BLaER1 (cell line): ENCODE results near the gene EIF4H.
"Not testable (repeated sequence)": the region's sequence is repeated elsewhere in the genome, so short reads cannot be mapped to it uniquely, and the experiment has no call there.

Experiments used
- H3K27ac ChIP-seq: shearing (Covaris generic); formaldehyde crosslinking; 2 replicates; pipeline ENCODE4 v1.8.1; 2022
- H3K27me3 ChIP-seq: shearing (Covaris generic); formaldehyde crosslinking; 2 replicates; pipeline ENCODE4 v1.8.1; 2022
- H3K36me3 ChIP-seq: shearing (Covaris generic); formaldehyde crosslinking; 2 replicates; pipeline ENCODE4 v1.8.1; 2022
- H3K4me1 ChIP-seq: shearing (Covaris generic); formaldehyde crosslinking; 2 replicates; pipeline ENCODE4 v1.8.1; 2022
- H3K4me2 ChIP-seq: shearing (Covaris generic); formaldehyde crosslinking; 2 replicates; pipeline ENCODE4 v1.8.1; 2022
- H3K4me3 ChIP-seq: shearing (Covaris generic); formaldehyde crosslinking; 2 replicates; pipeline ENCODE4 v1.8.1; 2022
- H3K9ac ChIP-seq: shearing (Covaris generic); formaldehyde crosslinking; 2 replicates; pipeline ENCODE4 v1.8.1; 2022
- H3K9me3 ChIP-seq: shearing (Covaris generic); formaldehyde crosslinking; 2 replicates; pipeline ENCODE4 v1.8.1; 2022
- H4K20me1 ChIP-seq: shearing (Covaris generic); formaldehyde crosslinking; 2 replicates; pipeline ENCODE4 v1.8.1; 2022
- Cebpa-rat ChIP-seq: shearing (Covaris generic); IDR thresholded peaks from 2 replicates; pipeline ENCODE4 v1.8.1; 2022

Gene EIF4H

DNA sequence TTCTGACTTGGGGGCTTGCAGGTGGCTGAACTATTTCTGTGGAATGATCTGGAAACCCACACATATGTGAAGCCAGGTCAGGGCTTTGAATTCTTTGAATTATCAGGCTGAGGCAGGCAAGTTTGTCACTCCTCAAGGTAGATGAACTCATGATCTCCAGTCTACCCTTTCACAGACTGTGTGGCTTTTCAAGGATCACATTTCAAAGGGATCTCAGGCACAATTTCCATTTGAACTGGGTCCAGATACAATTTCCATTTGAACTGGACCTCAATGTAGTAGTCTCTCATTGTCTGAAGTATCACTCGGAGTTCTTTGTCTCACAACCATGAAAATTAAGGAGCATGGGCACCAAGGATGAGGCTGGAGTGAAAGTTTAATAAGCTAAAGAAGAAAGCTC is 25.7 kb upstream of the EIF4H start:
- Histone ChIP-seq H3K9ac (no peak overlapping the region), H4K20me1 (no peaks in the 10 kb centered on the region), H3K36me3 (no peaks in the 10 kb centered on the region), H3K9me3 (peaks cover 41% of the 10 kb centered on the region), H3K4me3 (no peak overlapping the region), H3K27ac (no peak overlapping the region), H3K4me1 (peaks cover 37% of the 10 kb centered on the region), H3K27me3 (no peaks in the 10 kb centered on the region), H3K4me2 (no peak overlapping the region)
- no peak for TF ChIP-seq Cebpa-rat

DNA sequence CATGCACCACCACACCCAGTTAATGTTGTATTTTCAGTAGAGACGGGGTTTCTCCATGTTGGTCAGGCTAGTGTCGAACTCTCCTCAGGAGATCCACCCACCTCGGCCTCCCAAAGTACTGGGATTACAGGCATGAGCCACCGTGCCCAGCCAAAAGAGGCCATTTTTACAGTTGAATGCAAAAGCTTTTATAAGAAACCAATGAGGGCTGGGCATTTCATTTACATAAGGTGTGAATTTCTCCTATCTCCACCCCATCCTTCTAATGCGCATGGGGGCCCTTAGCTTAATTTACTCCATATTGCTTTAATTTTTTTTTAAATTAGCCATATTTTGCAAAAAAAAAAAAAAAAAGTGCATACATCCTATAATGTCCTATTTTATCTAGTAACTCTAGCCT is 25.1 kb upstream of the EIF4H start:
- H3K27ac ChIP-seq, result no peak overlapping the region
- peaks cover 37% of the 10 kb centered on the region for H3K9me3 ChIP-seq
- no peak overlapping the region for H3K4me3 ChIP-seq
- no peaks in the 10 kb centered on the region for H4K20me1 ChIP-seq
- no peaks in the 10 kb centered on the region for H3K36me3 ChIP-seq
- H3K9ac ChIP-seq, result no peak overlapping the region
- H3K27me3 ChIP-seq, result no peaks in the 10 kb centered on the region
- no peak overlapping the region for H3K4me2 ChIP-seq
- no peak for TF ChIP-seq Cebpa-rat
- peaks cover 33% of the 10 kb centered on the region for H3K4me1 ChIP-seq

DNA sequence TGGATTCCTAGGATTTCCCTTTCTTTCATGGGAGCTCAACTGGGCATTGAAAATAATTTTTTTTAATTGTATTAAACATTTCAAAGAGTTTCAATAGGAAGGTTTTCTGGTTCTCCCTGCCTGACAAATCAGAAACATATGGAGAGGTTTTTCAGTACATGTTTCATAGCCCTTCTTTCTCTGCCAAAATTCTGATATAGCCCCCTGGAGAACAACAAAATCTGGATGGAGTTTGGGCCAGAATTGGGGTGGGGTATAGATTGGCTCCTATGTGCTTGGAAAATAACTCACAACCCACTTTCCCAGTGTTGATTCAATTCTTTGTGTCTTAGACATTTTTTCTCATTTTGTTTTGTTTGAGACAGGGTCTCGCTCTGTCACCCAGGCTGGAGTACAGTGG is 24.6 kb upstream of the EIF4H start:
- Histone ChIP-seq H3K9me3 (peaks cover 31% of the 10 kb centered on the region), H3K27ac (no peak overlapping the region)

DNA sequence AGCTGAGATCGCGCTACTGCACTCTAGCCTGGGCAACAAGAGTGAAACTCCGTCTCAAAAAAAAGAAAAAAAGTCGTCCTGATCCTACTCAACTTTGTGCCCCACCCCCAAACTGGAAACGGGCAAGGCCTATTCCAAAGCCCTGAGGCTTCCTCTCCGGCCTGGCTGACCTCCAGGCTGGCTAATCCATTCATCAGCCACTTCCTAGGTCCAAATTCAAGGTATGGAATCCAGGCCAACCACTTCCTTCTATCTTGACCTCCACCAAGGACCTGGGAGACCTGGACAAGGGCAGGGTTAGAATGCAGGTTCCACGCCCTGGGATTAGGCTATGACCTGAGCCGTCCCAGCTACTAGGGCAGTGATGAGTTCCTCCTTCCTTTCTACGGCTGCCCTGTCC is 20.4 kb upstream of the EIF4H start:
- no peak for TF ChIP-seq Cebpa-rat
- no peak overlapping the region for H3K4me2 ChIP-seq

More for the DNA sequence above, 24.6 kb upstream of the EIF4H start:
- Histone ChIP-seq H3K27me3 (no peaks in the 10 kb centered on the region), H3K36me3 (no peaks in the 10 kb centered on the region), H4K20me1 (no peaks in the 10 kb centered on the region), H3K4me2 (no peak overlapping the region), H3K9ac (no peak overlapping the region), H3K4me1 (peaks cover 33% of the 10 kb centered on the region), H3K4me3 (no peak overlapping the region)
- TF ChIP-seq Cebpa-rat, result no peak

DNA sequence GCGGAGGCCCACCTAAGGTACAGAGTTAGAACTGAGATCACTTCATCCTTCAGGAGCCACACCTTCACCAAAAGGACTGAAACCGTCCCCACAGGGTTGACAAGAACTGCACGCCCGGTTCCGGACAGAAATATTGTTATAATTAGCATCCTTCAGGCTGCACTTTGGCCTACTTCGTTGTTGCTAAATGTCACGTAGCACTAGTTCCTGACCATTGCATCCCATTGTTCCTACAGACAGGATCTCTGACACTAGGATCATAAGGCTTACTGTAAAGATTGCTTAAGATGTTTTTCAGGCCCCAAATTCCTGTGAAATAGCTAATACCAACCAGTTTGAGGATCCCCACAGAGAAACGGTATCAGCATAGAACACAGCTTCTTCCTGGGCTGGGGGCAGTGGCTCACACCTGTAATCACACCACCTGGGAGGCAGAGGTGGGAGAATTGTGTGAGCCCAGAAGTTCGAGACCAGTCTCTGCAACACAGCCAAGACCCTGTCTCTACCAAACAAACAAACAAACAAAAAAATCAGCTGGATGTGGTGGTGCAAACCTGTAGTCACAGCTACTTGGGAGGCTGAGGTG is 18.3 kb upstream of the EIF4H start:
- Histone ChIP-seq H3K9ac (no peak overlapping the region), H3K4me1 (peaks cover 32% of the 10 kb centered on the region), H3K4me2 (no peak overlapping the region), H3K27me3 (no peaks in the 10 kb centered on the region), H3K4me3 (no peak overlapping the region), H3K36me3 (no peaks in the 10 kb centered on the region), H3K27ac (no peak overlapping the region), H3K9me3 (no peaks in the 10 kb centered on the region), H4K20me1 (no peaks in the 10 kb centered on the region)
- no peak for TF ChIP-seq Cebpa-rat

More for the DNA sequence above, 20.4 kb upstream of the EIF4H start:
- peaks cover 33% of the 10 kb centered on the region for H3K4me1 ChIP-seq
- no peak overlapping the region for H3K9ac ChIP-seq
- H3K4me3 ChIP-seq, result no peak overlapping the region
- H3K9me3 ChIP-seq, result peaks cover 8% of the 10 kb centered on the region
- H3K27ac ChIP-seq, result no peak overlapping the region
- H3K36me3 ChIP-seq, result no peaks in the 10 kb centered on the region
- H4K20me1 ChIP-seq, result no peaks in the 10 kb centered on the region
- no peaks in the 10 kb centered on the region for H3K27me3 ChIP-seq

DNA sequence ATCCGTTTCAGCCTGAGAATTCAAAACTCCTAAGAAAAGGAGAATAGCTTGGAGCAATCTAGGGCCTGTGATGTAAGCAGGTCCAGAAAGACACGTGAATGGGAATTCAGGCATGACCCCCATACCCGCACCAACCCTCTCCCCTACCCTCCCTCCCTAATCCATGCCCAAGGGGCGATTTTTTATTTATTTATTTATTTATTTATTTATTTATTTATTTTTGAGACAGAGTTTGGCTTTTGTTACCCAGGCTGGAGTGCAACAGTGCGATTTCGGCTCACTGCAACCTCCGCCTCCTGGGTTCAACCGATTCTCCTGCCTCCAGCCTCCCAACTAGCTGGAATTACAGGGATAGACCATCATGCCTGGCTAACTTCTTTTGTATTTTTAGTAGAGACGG is 16.6 kb upstream of the EIF4H start:
- no peak overlapping the region for H3K27ac ChIP-seq
- H3K36me3 ChIP-seq, result no peaks in the 10 kb centered on the region
- no peak overlapping the region for H3K4me3 ChIP-seq
- TF ChIP-seq Cebpa-rat, result no peak
- no peak overlapping the region for H3K9ac ChIP-seq
- H3K9me3 ChIP-seq, result no peaks in the 10 kb centered on the region
- H3K4me2 ChIP-seq, result no peak overlapping the region
- H3K27me3 ChIP-seq, result no peaks in the 10 kb centered on the region
- H4K20me1 ChIP-seq, result no peaks in the 10 kb centered on the region
- H3K4me1 ChIP-seq, result peaks cover 27% of the 10 kb centered on the region

DNA sequence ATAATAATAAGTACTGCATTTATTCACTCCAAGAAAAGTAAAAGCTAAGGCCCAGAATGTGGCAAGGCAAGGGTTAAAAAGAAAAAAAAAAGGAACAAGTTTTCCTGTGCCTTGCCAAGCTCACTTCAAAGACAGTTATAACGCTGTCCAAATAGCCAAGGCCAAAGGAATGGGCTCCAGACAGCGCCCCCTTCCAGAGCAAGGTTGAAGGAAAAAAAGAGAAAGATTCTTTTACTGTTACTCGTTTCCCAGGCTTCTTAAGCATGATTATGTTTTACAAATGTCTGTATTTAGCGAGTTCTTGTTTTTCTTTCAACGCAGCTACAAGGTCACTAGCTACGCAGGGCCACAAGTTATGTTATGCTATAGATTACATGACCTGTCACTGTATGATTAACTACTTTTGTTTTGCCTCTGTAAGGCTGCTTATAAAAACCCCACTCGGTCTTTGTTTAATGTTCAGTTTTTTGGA is 9.1 kb upstream of the EIF4H start:
- Histone ChIP-seq H3K4me2 (no peak overlapping the region), H3K27ac (no peak overlapping the region), H3K4me3 (no peak overlapping the region), H3K9ac (no peak overlapping the region), H3K9me3 (no peaks in the 10 kb centered on the region), H4K20me1 (no peaks in the 10 kb centered on the region), H3K36me3 (no peaks in the 10 kb centered on the region), H3K4me1 (peaks cover 30% of the 10 kb centered on the region), H3K27me3 (no peaks in the 10 kb centered on the region)
- TF ChIP-seq Cebpa-rat, result no peak

DNA sequence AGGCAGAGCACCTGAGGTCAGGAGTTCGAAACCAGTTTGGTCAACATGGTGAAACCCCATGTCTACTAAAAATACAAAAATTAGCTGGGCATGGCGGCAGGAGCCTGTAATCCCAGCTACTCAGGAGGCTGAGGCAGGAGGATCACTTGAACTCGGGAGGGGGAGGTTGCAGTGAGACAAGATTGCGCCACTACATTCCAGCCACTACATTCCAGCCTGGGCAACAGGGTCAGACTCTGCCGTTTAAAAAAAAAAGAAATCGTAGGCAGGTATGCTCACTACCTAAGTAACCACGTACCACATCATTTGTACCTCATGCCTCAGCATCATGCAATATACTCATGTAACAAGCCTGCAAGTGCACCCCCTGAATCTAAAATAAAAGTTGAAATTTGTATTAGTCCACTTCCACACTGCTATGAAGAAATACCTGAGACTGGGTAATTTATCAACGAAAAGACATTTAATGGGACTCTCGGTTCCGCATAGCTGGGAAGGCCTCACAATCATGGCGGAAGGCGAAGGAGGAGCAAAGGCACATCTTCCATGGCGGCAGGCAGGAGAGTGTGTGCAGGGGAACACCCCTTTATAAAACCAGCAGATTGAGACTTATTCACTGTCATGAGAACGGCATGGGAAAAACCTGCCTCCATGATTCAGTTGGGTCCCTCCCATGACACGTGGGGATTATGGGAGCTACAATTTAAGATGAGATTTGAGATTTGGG is 8.1 kb upstream of the EIF4H start:
- Histone ChIP-seq H3K4me3 (no peak overlapping the region), H3K36me3 (no peaks in the 10 kb centered on the region)

DNA sequence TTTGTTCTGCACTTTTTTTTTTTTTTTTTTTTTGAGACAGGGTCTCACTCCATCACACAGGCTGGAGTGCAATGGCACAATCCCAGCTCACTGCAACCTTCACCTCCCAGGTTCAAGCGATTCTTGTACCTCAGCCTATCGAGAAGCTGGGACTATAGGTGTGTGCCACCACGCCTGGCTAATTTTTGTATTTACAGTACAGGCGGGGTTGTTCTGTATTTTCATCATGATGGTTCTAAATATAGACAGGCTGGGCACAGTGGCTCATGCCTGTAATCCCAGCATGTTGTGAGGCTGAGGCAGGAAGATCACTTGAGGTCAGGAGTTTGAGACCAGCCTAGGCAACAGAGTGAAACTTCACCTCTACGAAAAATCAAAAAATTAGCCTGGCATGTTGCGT is 6.8 kb upstream of the EIF4H start:
- not testable (repeated sequence) for H3K4me3 ChIP-seq, H3K36me3 ChIP-seq, H3K9ac ChIP-seq, H3K27me3 ChIP-seq, H3K9me3 ChIP-seq, H3K27ac ChIP-seq, H4K20me1 ChIP-seq
- Histone ChIP-seq H3K4me1 (peaks cover 10% of the 10 kb centered on the region), H3K4me2 (peak overlapping the region; percentile 35; the same call in 1 of the 2 replicates)

More for the DNA sequence above, 8.1 kb upstream of the EIF4H start:
- peaks cover 20% of the 10 kb centered on the region for H3K4me1 ChIP-seq
- no peaks in the 10 kb centered on the region for H3K9me3 ChIP-seq
- no peaks in the 10 kb centered on the region for H3K27me3 ChIP-seq
- H3K27ac ChIP-seq, result no peak overlapping the region
- no peaks in the 10 kb centered on the region for H4K20me1 ChIP-seq
- no peak for TF ChIP-seq Cebpa-rat
- no peak overlapping the region for H3K9ac ChIP-seq
- no peak overlapping the region for H3K4me2 ChIP-seq

DNA sequence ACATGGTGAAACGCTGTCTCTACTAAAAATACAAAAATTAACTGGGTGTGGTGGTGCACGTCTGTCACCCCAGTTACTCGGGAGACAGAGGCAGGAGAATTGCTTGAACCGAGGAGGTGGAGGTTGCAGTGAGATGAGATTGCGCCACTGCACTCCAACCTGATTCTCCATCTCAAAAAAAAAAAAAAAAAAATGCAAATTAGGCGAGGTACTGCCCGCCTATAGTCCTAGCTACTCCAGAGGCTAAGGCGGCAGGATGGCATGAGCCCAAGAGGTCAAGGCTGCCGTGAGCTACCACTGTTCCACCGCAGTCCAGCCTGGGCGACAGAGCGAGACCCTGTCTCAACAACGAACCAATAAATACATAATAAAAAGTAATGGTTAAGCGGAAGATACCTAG is 1.1 kb upstream of the EIF4H start:
- no peaks in the 10 kb centered on the region for H3K27me3 ChIP-seq
- peaks cover 17% of the 10 kb centered on the region for H3K36me3 ChIP-seq
- peak overlapping the region; percentile 98; the same call in 1 of the 2 replicates for H3K9ac ChIP-seq
- peak overlapping the region; percentile 83 for H3K4me2 ChIP-seq
- peak overlapping the region; percentile 93 for H3K4me3 ChIP-seq
- H4K20me1 ChIP-seq, result peaks cover 39% of the 10 kb centered on the region
- TF ChIP-seq Cebpa-rat, result no peak
- H3K4me1 ChIP-seq, result peaks cover 42% of the 10 kb centered on the region
- H3K9me3 ChIP-seq, result no peaks in the 10 kb centered on the region
- no peak overlapping the region for H3K27ac ChIP-seq
